ENCODE results near the gene NMD3. TPM values are rescaled to one million over a fixed set of nuclear protein-coding genes. Genes with fewer than 3 reads are reported as not detected.

The NMD3 gene
- total and polyA plus RNA-seq, 2 of the 13 experiments (the other 11 are each of a cell fraction or from before 2014, with no cell fraction given) = 44.2 to 55.2 TPM

GRCh38 chr3:161220850-161221753 lies at the start of gene NMD3 (continued):
- TF ChIP-seq ZNF770 (CRISPR knock-in tag; IDR thresholded peaks at IDR 0.05) (0 out of 2 replicates have a peak, but pooled peaks have one; percentile 35), SSRP1 (CRISPR knock-in tag; IDR thresholded peaks at IDR 0.05) (no peak), SALL2 (CRISPR knock-in tag; IDR thresholded peaks at IDR 0.05) (peak; percentile 76; the same call in 1 of the 2 replicates), THAP11 (CRISPR knock-in tag; IDR thresholded peaks at IDR 0.05) (peak; percentile 80), ZNF263 (CRISPR knock-in tag; IDR thresholded peaks at IDR 0.05) (no peak), ELK4 (CRISPR knock-in tag; IDR thresholded peaks at IDR 0.05; ENCODE audit: borderline replicate concordance) (no peak), MATR3 (CRISPR knock-in tag; IDR thresholded peaks at IDR 0.05) (no peak), ZNF274 (CRISPR knock-in tag; IDR thresholded peaks at IDR 0.05) (peak; percentile 50; the same call in 1 of the 2 replicates), ZNF10 (CRISPR knock-in tag; IDR thresholded peaks at IDR 0.05; ENCODE audit: borderline replicate concordance, low read depth) (no peak), ELF4 (CRISPR knock-in tag; IDR thresholded peaks at IDR 0.05; ENCODE audit: borderline replicate concordance) (no peak), ZSCAN9 (CRISPR knock-in tag; IDR thresholded peaks at IDR 0.05; ENCODE audit: borderline replicate concordance) (no peak; the same call in 1 of the 2 replicates), RFX1 (IDR thresholded peaks at IDR 0.05) (no peak), RBFOX2 (IDR thresholded peaks at IDR 0.05; ENCODE audit: low read depth, low read length) (peak; percentile 95), ZFP41 (CRISPR knock-in tag; IDR thresholded peaks at IDR 0.05; ENCODE audit: borderline replicate concordance) (no peak), NFIB (CRISPR knock-in tag; IDR thresholded peaks at IDR 0.05; ENCODE audit: borderline replicate concordance) (no peak), RNF2 (conservative IDR thresholded peaks at IDR 0.05; ENCODE audit: low read depth) (peak; percentile 76), ZNF567 (CRISPR knock-in tag; IDR thresholded peaks at IDR 0.05; ENCODE audit: borderline replicate concordance) (peak; percentile 73), ZNF784 (CRISPR knock-in tag; IDR thresholded peaks at IDR 0.05; ENCODE audit: borderline replicate concordance) (0 out of 2 replicates have a peak, but pooled peaks have one; percentile 31), KLF9 (CRISPR knock-in tag; IDR thresholded peaks at IDR 0.05; ENCODE audit: low read depth) (no peak), LCORL (IDR thresholded peaks at IDR 0.05) (no peak), LCORL (CRISPR knock-in tag; IDR thresholded peaks at IDR 0.05) (no peak), TEAD3 (CRISPR knock-in tag; optimal IDR thresholded peaks at IDR 0.05; ENCODE audit: borderline replicate concordance) (peak; percentile 28), FOXC1 (CRISPR knock-in tag; IDR thresholded peaks at IDR 0.05; ENCODE audit: borderline replicate concordance) (peak; percentile 84; the same call in 1 of the 2 replicates), NONO (IDR thresholded peaks at IDR 0.05) (no peak), NONO (CRISPR knock-in tag; conservative IDR thresholded peaks at IDR 0.05) (peak; percentile 59; the same call in 1 of the 2 replicates), KLF13 (CRISPR knock-in tag; IDR thresholded peaks at IDR 0.05) (no peak)
- TF ChIP-seq, protein P1, sequence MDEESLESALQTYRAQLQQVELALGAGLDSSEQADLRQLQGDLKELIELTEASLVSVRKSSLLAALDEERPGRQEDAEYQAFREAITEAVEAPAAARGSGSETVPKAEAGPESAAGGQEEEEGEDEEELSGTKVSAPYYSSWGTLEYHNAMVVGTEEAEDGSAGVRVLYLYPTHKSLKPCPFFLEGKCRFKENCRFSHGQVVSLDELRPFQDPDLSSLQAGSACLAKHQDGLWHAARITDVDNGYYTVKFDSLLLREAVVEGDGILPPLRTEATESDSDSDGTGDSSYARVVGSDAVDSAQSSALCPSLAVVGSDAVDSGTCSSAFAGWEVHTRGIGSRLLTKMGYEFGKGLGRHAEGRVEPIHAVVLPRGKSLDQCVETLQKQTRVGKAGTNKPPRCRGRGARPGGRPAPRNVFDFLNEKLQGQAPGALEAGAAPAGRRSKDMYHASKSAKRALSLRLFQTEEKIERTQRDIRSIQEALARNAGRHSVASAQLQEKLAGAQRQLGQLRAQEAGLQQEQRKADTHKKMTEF (CRISPR knock-in tag; IDR thresholded peaks at IDR 0.05) = peak; percentile 79; the same call in 1 of the 2 replicates
